ENCODE measurements around the gene ZNF281.

Gene ZNF281

GRCh38 chr1:200448034-200448762, 38.4 kb upstream of the ZNF281 start:
- H3K4me3 ChIP-seq (ENCODE audit: low read depth, low read length), result no peak overlapping the region
- peak; percentile 82 for DNase-seq (ENCODE audit: low read depth)
- no peak for TF ChIP-seq CTCF (IDR thresholded peaks at IDR 0.05; ENCODE audit: insufficient read depth, low read depth, low read length, missing control alignments)

GRCh38 chr1:200445213-200445612, 35.4 kb upstream of the ZNF281 start:
- no peak overlapping the region for H3K4me3 ChIP-seq (ENCODE audit: low read depth, low read length)
- DNase-seq (ENCODE audit: low read depth), result no peak
- TF ChIP-seq CTCF (IDR thresholded peaks at IDR 0.05; ENCODE audit: insufficient read depth, low read depth, low read length, missing control alignments), result no peak

- no peak for TF ChIP-seq CTCF (IDR thresholded peaks at IDR 0.05; ENCODE audit: insufficient read depth, low read depth, low read length, missing control alignments)
- DNase-seq (ENCODE audit: low read depth), result no peak
- no peak overlapping the region for H3K4me3 ChIP-seq (ENCODE audit: low read depth, low read length)
These were observed 34.6 kb upstream of the ZNF281 start for GRCh38 chr1:200444478-200444877.

GRCh38 chr1:200443860-200444259, 34.0 kb upstream of the ZNF281 start:
- no peak overlapping the region for H3K4me3 ChIP-seq (ENCODE audit: low read depth, low read length)
- no peak for TF ChIP-seq CTCF (IDR thresholded peaks at IDR 0.05; ENCODE audit: insufficient read depth, low read depth, low read length, missing control alignments)
- DNase-seq (ENCODE audit: low read depth), result no peak

- DNase-seq (ENCODE audit: low read depth), result no peak
- no peak for TF ChIP-seq CTCF (IDR thresholded peaks at IDR 0.05; ENCODE audit: insufficient read depth, low read depth, low read length, missing control alignments)
- H3K4me3 ChIP-seq (ENCODE audit: low read depth, low read length), result no peak overlapping the region
These were observed 32.8 kb upstream of the ZNF281 start for GRCh38 chr1:200442537-200443156.

GRCh38 chr1:200442023-200442422, 32.2 kb upstream of the ZNF281 start:
- no peak for TF ChIP-seq CTCF (IDR thresholded peaks at IDR 0.05; ENCODE audit: insufficient read depth, low read depth, low read length, missing control alignments)
- DNase-seq (ENCODE audit: low read depth), result no peak

More at GRCh38 chr1:200442023-200442422, 32.2 kb upstream of the ZNF281 start:
- H3K4me3 ChIP-seq (ENCODE audit: low read depth, low read length), result no peak overlapping the region

Data from GM12865 (cell line).